Psoas muscle (tissue), 8 donors: ENCODE measurements around the gene PDE9A. TPM values are rescaled to one million over a fixed set of nuclear protein-coding genes. Genes with fewer than 3 reads are reported as not detected.

Experiments
- ATAC-seq, 4 donors: fragments of 200-7000 bp; cut with Tn5 transposase; one replicate each; pipeline ENCODE4 v1.9.1; 2020; ENCODE audit warnings: moderate library complexity in 3 of 4, mild to moderate bottlenecking in 2 of 4
- DNase-seq, 2 donors: peaks; one replicate each; pipeline ENCODE4 v3.0.0-alpha.2; 2020
- H3K27ac ChIP-seq: fragments of 200-600 bp; one replicate; pipeline ENCODE4 v1.8.0; 2022
- H3K27me3 ChIP-seq, 3 donors: fragments of 200-600 bp in 1 of 3; one replicate each; pipeline versions ENCODE4 v1.6.1 to v1.8.0; 2013 to 2022; ENCODE audit warnings: low read length in 2 of 3, mild to moderate bottlenecking in 2 of 3, moderate library complexity in 1 of 3; ENCODE audit not compliant: insufficient read depth in 3 of 3
- H3K36me3 ChIP-seq, 2 donors: fragments of 200-600 bp in 1 of 2; one replicate each; pipeline versions ENCODE4 v1.6.1 to v1.8.0; 2013 to 2022; ENCODE audit warnings: low read depth in 1 of 2, mild to moderate bottlenecking in 1 of 2, moderate library complexity in 1 of 2; ENCODE audit not compliant: insufficient read depth in 1 of 2
- H3K4me1 ChIP-seq: fragments of 200-600 bp; one replicate; pipeline ENCODE4 v1.8.0; 2022
- H3K4me3 ChIP-seq: fragments of 200-600 bp; one replicate; pipeline ENCODE4 v1.8.0; 2022; ENCODE audit warnings: mild to moderate bottlenecking
- H3K9me3 ChIP-seq: fragments of 200-600 bp; one replicate; pipeline ENCODE4 v1.8.0; 2022
- CTCF ChIP-seq: fragments of 200-600 bp; IDR thresholded peaks from one replicate; pipeline ENCODE4 v1.8.0; 2022; ENCODE audit warnings: antibody characterized with exemption
- WGBS, 3 donors: extraction: QIAGEN DNeasy Blood & Tissue Kit; methylation state at CpG; one replicate each; pipeline versions ENCODE4 v1.1.6 to v1.1.7; 2013; 5-methylcytosine and 5-hydroxymethylcytosine counted together
- intact Hi-C, 2 donors: fragments of 100-400 bp; cut with DNase I; formaldehyde crosslinking; loops; one replicate each; pipeline versions ENCODE4 v1.11.0 to v1.14.2; 2022
- polyA plus RNA-seq, 3 donors: library from polyadenylated mRNA; stranded (reverse); fragments of 200-250 nt; gene quantifications; one replicate each; pipeline ENCODE4 v1.2.3, GENCODE V29; 2013
- total RNA-seq, 4 donors: library from RNA; stranded (reverse); fragmentation: NEBNext Ultra II Directional in 2 of 4; extraction: Animal tissue kit (Norgen Biotek cat#: 25700) in 2 of 4; gene quantifications; one replicate each; pipeline versions ENCODE4 v1.2.1 to v1.2.4, GENCODE V29; 2021 to 2023
- donor health status: healthy with polysubstance abuse.
- donor health status: DM: no; HTN: no; CAD: no; lungs with moderate emphysema.
- donor health status: Bipolar disorder and iron deficiency.
- donor health status: healthy.
- donor health status: DM: yes; HTN: yes; CAD: no.
- donor health status: DM: no; HTN: no; CAD: no.
- donor health status: DM: no; HTN: no; CAD: no.
- donor health status: DM: yes; HTN: yes; CAD: no.

The PDE9A gene
- total and polyA plus RNA-seq, 7 donors: 1.2 to 4.3 (median 1.8) TPM

GRCh38 chr21:42682661-42683210 is 29.3 kb downstream of the PDE9A start:
- WGBS, 3 donors: 26 to 49% (median 42%) methylated on average over 15 of the region's 15 CpGs
- ATAC-seq (no peak), DNase-seq (peak in 1 of 2 donors; percentile 2)
- no peak for TF ChIP-seq CTCF
- intact Hi-C loops: no loop called here
- Histone ChIP-seq H3K4me1 (no peaks in the 10 kb centered on the region), H3K27ac (no peak overlapping the region), H3K27me3 (peaks cover 0 to 55% (median 5%) of the 10 kb centered on the region in 3 donors), H3K9me3 (no peaks in the 10 kb centered on the region), H3K36me3 (no peaks in the 10 kb centered on the region), H3K4me3 (no peak overlapping the region)

- Histone ChIP-seq H3K4me1 (no peaks in the 10 kb centered on the region), H3K4me3 (no peak overlapping the region), H3K9me3 (no peaks in the 10 kb centered on the region), H3K27ac (no peak overlapping the region), H3K27me3 (peaks cover 0 to 48% (median 5%) of the 10 kb centered on the region in 3 donors), H3K36me3 (no peaks in the 10 kb centered on the region)
- WGBS, 3 donors: 84 to 85% (median 85%) methylated on average over 19 of the region's 19 CpGs
- TF ChIP-seq CTCF: no peak
- ATAC-seq: no peak
- intact Hi-C loops: no loop called here
- peak in 1 of 2 donors; percentile 35 for DNase-seq
Measured at GRCh38 chr21:42683371-42684108, 30.1 kb downstream of the PDE9A start.

GRCh38 chr21:42684109-42684916 is 30.9 kb downstream of the PDE9A start:
- WGBS, 3 donors: 53 to 64% (median 54%) methylated on average over 22 of the region's 22 CpGs
- intact Hi-C loops: no loop called here
- H3K4me3 ChIP-seq: no peak overlapping the region
- no peak overlapping the region for H3K27ac ChIP-seq
- ATAC-seq (no peak), DNase-seq (peak in 1 of 2 donors; percentile 53)
- TF ChIP-seq CTCF: no peak
- H3K27me3 ChIP-seq: peaks cover 0 to 41% (median 9%) of the 10 kb centered on the region in 3 donors
- H3K4me1 ChIP-seq: no peaks in the 10 kb centered on the region
- H3K9me3 ChIP-seq: no peaks in the 10 kb centered on the region
- H3K36me3 ChIP-seq: no peaks in the 10 kb centered on the region

GRCh38 chr21:42685036-42685435 is 31.6 kb downstream of the PDE9A start:
- intact Hi-C loops: no loop called here
- Histone ChIP-seq H3K9me3 (no peaks in the 10 kb centered on the region), H3K4me1 (no peaks in the 10 kb centered on the region), H3K36me3 (no peaks in the 10 kb centered on the region), H3K4me3 (no peak overlapping the region), H3K27me3 (peaks cover 0 to 39% (median 9%) of the 10 kb centered on the region in 3 donors), H3K27ac (no peak overlapping the region)
- TF ChIP-seq CTCF: no peak
- DNase-seq (peak in 1 of 2 donors; percentile 50), ATAC-seq (no peak)
- 53 to 71% (median 63%) methylated on average over 33 of the region's 33 CpGs for WGBS, 3 donors
